Measurements from ENCODE around the gene ATF3. TPM values are rescaled to one million over a fixed set of nuclear protein-coding genes. Genes with fewer than 3 reads are reported as not detected.

ATF3 gene
- total and polyA plus RNA-seq, 2 donors, result 20.2 to 118 TPM

- WGBS, result under 1% methylated on average over 75 of the region's 75 CpGs
- Histone ChIP-seq H3K4me3 (ENCODE audit: low read depth, low read length) (peak overlapping the region; percentile 63), H3K4me1 (ENCODE audit: insufficient read depth) (no peaks in the 10 kb centered on the region), H3K27ac (ENCODE audit: low read depth) (peak overlapping the region; percentile 99), H3K36me3 (ENCODE audit: insufficient read depth) (no peaks in the 10 kb centered on the region)
- DNase-seq (ENCODE audit: extremely low spot score), result no peak
These were observed 569 bp downstream of the ATF3 start for GRCh38 chr1:212608959-212609700.

GRCh38 chr1:212609701-212610574 is 1.4 kb downstream of the ATF3 start:
- H3K4me1 ChIP-seq (ENCODE audit: insufficient read depth), result no peaks in the 10 kb centered on the region
- H3K36me3 ChIP-seq (ENCODE audit: insufficient read depth), result no peaks in the 10 kb centered on the region
- 28% methylated on average over 20 of the region's 20 CpGs for WGBS
- H3K4me3 ChIP-seq (ENCODE audit: low read depth, low read length), result peak overlapping the region; percentile 63
- DNase-seq (ENCODE audit: extremely low spot score), result no peak
- H3K27ac ChIP-seq (ENCODE audit: low read depth), result no peak overlapping the region

- no peaks in the 10 kb centered on the region for H3K36me3 ChIP-seq (ENCODE audit: insufficient read depth)
- no peaks in the 10 kb centered on the region for H3K4me1 ChIP-seq (ENCODE audit: insufficient read depth)
- DNase-seq (ENCODE audit: extremely low spot score), result no peak
- H3K4me3 ChIP-seq (ENCODE audit: low read depth, low read length), result no peak overlapping the region
- no peak overlapping the region for H3K27ac ChIP-seq (ENCODE audit: low read depth)
- WGBS, result 87% methylated on average over 5 of the region's 5 CpGs
These were observed 2.0 kb downstream of the ATF3 start for GRCh38 chr1:212610575-212610967.

GRCh38 chr1:212611000-212611948 is 2.7 kb downstream of the ATF3 start:
- Histone ChIP-seq H3K4me3 (ENCODE audit: low read depth, low read length) (no peak overlapping the region), H3K27ac (ENCODE audit: low read depth) (no peak overlapping the region), H3K36me3 (ENCODE audit: insufficient read depth) (no peaks in the 10 kb centered on the region), H3K4me1 (ENCODE audit: insufficient read depth) (no peaks in the 10 kb centered on the region)
- no peak for DNase-seq (ENCODE audit: extremely low spot score)
- WGBS, result 87% methylated on average over 2 of the region's 2 CpGs

- no peak for DNase-seq (ENCODE audit: extremely low spot score)
- Histone ChIP-seq H3K4me3 (ENCODE audit: low read depth, low read length) (no peak overlapping the region), H3K36me3 (ENCODE audit: insufficient read depth) (no peaks in the 10 kb centered on the region), H3K4me1 (ENCODE audit: insufficient read depth) (no peaks in the 10 kb centered on the region), H3K27ac (ENCODE audit: low read depth) (no peak overlapping the region)
- WGBS, result 71% methylated on average over 8 of the region's 8 CpGs
These were observed 3.7 kb downstream of the ATF3 start for GRCh38 chr1:212612041-212612961.

DNA sequence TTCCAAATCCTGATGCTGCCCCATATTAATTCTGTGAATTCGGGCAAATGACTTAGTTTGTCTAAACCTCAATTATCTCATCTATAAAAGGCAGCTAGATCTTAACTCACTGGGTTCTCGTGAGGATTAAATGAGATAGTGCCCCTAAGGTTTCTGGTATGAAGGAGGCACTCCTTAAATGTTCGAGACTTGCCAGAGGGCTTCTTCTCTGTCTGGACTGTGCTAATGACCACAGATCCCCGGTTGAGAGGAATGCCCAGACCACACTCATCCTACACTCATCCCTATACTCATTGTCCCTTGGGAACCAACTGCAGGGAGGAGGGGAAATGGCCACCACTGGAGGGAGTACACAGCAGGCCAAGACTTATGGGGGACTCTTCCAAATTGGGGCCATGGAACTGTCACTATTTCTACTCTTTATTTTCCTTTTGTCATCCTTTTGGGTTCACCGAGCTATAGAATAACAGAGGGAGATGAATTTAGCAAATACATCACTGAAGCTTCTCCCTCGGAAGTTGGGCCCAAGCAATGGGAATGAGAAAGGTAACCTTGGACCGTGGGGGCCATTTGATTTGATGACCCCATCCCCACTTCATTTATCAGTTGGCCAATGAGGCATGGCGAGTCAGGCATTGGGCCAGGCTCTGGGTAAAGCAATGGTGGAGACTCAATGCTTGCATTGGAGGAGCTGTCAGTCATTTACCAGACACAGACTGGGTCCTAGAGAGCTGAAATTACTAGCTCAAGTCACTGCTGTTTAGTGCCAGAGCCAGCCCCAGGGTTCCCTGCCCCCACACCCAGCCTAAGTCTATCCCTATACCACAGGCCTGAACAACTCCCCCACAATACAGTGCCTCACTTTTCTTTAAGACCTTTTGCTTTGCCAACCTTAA is 5.1 kb downstream of the ATF3 start:
- Histone ChIP-seq H3K36me3 (ENCODE audit: insufficient read depth) (no peaks in the 10 kb centered on the region), H3K27ac (ENCODE audit: low read depth) (no peak overlapping the region), H3K4me1 (ENCODE audit: insufficient read depth) (no peaks in the 10 kb centered on the region), H3K4me3 (ENCODE audit: low read depth, low read length) (no peak overlapping the region)
- 93% methylated on average over 8 of the region's 8 CpGs for WGBS
- DNase-seq (ENCODE audit: extremely low spot score), result no peak

DNA sequence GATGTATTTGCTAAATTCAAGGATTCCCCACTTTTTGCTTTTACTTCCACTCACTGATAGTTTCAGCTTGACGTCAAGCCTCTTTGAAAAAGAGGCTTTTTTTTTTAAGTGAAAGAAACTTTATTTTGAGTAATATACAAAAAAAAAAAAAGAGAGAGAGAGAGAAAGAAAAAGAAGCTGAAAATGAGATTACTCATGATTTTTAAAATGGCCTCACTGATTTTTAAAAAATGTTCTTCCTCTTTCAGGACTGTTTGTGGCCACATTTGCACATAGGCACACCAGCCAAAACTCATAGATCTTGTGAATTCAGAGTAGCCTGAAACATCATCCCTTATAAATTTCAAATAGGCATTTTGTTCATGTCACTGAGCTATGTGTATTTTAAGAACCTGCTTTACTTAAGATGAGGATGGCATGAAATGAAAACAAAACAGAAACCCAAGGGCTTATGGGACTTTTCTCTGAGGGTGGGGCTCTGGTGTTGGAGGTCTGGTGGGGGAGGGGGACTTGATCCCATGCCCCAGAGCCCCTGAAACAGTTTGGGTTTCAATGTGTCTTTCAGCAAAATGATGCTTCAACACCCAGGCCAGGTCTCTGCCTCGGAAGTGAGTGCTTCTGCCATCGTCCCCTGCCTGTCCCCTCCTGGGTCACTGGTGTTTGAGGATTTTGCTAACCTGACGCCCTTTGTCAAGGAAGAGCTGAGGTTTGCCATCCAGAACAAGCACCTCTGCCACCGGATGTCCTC is 6.1 kb downstream of the ATF3 start:
- no peaks in the 10 kb centered on the region for H3K4me1 ChIP-seq (ENCODE audit: insufficient read depth)
- no peak for DNase-seq (ENCODE audit: extremely low spot score)
- H3K36me3 ChIP-seq (ENCODE audit: insufficient read depth), result no peaks in the 10 kb centered on the region
- no peak overlapping the region for H3K4me3 ChIP-seq (ENCODE audit: low read depth, low read length)
- WGBS, result 94% methylated on average over 5 of the region's 5 CpGs
- H3K27ac ChIP-seq (ENCODE audit: low read depth), result no peak overlapping the region

GRCh38 chr1:212615201-212615470 is 6.6 kb downstream of the ATF3 start:
- 97% methylated on average over 9 of the region's 9 CpGs for WGBS
- no peak overlapping the region for H3K4me3 ChIP-seq (ENCODE audit: low read depth, low read length)
- peaks cover 2% of the 10 kb centered on the region for H3K36me3 ChIP-seq (ENCODE audit: insufficient read depth)
- H3K4me1 ChIP-seq (ENCODE audit: insufficient read depth), result no peaks in the 10 kb centered on the region
- no peak overlapping the region for H3K27ac ChIP-seq (ENCODE audit: low read depth)
- DNase-seq (ENCODE audit: extremely low spot score), result no peak

GRCh38 chr1:212618466-212619210 is 10.1 kb downstream of the ATF3 start:
- no peak for DNase-seq (ENCODE audit: extremely low spot score)
- no peaks in the 10 kb centered on the region for H3K4me1 ChIP-seq (ENCODE audit: insufficient read depth)
- no peak overlapping the region for H3K4me3 ChIP-seq (ENCODE audit: low read depth, low read length)
- H3K36me3 ChIP-seq (ENCODE audit: insufficient read depth), result peaks cover 2% of the 10 kb centered on the region
- WGBS, result 89% methylated on average over 8 of the region's 8 CpGs
- no peak overlapping the region for H3K27ac ChIP-seq (ENCODE audit: low read depth)

GRCh38 chr1:212620293-212620692 is 11.7 kb downstream of the ATF3 start:
- 96% methylated on average over 1 of the region's 1 CpG for WGBS
- Histone ChIP-seq H3K4me1 (ENCODE audit: insufficient read depth) (no peaks in the 10 kb centered on the region), H3K36me3 (ENCODE audit: insufficient read depth) (peaks cover 2% of the 10 kb centered on the region), H3K4me3 (ENCODE audit: low read depth, low read length) (no peak overlapping the region), H3K27ac (ENCODE audit: low read depth) (no peak overlapping the region)
- DNase-seq (ENCODE audit: extremely low spot score), result no peak
